NCI-H345 treated with DMSO at 0.1 percent for 48 hours (cell line): Measurements from ENCODE around the gene IKBIP.
"Not testable (repeated sequence)": the region's sequence is repeated elsewhere in the genome, so short reads cannot be mapped to it uniquely, and the experiment has no call there.

Experiments
- DNase-seq: peaks from one replicate; lab custom pipeline; 2025; ENCODE audit not compliant: unreplicated experiment; lab: John Stamatoyannopoulos, UW

Gene IKBIP

GRCh38 chr12:98578392-98578791, 66.2 kb downstream of the IKBIP start:
- no peak for DNase-seq

DNA sequence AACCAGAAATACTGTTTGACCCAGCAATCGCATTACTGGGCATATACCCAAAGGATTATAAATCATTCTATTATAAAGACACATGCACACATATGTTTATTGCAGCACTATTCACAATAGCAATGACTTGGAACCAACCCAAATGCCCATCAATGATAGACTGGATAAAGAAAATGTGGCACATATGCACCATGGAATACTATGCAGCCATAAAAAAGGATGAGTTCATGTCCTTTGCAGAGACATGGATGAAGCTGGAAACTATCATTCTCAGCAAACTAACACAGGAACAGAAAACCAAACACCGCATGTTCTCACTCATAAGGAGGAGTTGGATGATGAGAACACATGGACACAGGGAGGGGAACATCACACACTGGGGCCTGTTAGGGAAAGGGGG, 67.8 kb downstream of the IKBIP start:
- not testable (repeated sequence) for DNase-seq

DNA sequence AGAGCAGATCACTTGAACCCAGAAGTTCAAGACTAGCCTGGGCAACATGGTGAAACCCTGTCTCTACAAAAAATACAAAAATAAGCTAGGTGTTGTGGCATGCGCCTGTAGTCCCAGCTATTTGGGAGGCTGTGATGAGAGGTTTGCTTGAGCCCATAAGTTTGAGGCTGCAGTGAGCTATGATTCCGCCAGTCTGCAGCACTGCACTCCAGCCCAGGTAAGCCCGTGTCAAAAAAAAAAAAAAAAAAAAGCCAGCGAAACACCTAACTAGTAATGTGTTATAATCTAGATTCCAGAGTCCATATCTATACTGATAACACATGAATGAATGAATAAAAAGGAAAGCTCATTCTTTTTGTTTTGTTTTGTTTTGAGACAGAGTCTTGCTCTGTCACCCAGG, 69.6 kb downstream of the IKBIP start:
- DNase-seq = no peak
